K562 (cell line): Measurements from ENCODE around the gene EPX. TPM values are rescaled to one million over a fixed set of nuclear protein-coding genes. Genes with fewer than 3 reads are reported as not detected.

ENCODE experiments used
- ATAC-seq: fragments of 200-7000 bp; cut with Tn5 transposase; 3 replicates; pipeline ENCODE4 v1.9.1; 2020; ENCODE audit warnings: moderate library complexity
- BruUV-seq: library from RNA; stranded (reverse); fragments of 400-500 nt; replicated peaks from 2 replicates; lab custom pipeline; 2021; lab: Mats Ljungman, UMichigan
- CTCF ChIA-PET: fragments of 300-600 bp; formaldehyde crosslinking; extraction: SDS; loops from one replicate; lab custom pipeline; 2021; ENCODE audit warnings: low intra/inter-chr PET ratio; lab: Yijun Ruan, JAX
- POLR2A ChIA-PET: fragments of 300-600, 350-650 bp; sonication (Branson Sonifier 250); formaldehyde crosslinking; extraction: SDS; loops from one replicate; lab custom pipeline; 2021; ENCODE audit warnings: antibody characterized with exemption, inconsistent platforms; lab: Yijun Ruan, JAX
- DNase-seq, 4 experiments: peaks; one replicate each; pipeline versions ENCODE4 v3.0.0 to v3.0.0-alpha.2; 2011 to 2018; ENCODE audit warnings: low spot score in 3 of 4, mixed read lengths in 3 of 4; ENCODE audit errors: extremely low read depth in 1 of 4
- FAIRE-seq: peaks from 2 replicates; lab custom pipeline; 2011; peaks lifted over from hg19 to GRCh38; lab: Jason Lieb, UNC
- H2AFZ ChIP-seq: 2 replicates; pipeline ENCODE4 v1.6.0; 2011; ENCODE audit warnings: low read depth, low read length, control low read depth, inconsistent platforms
- H3K27ac ChIP-seq: fragments of 200-600 bp; 3 replicates; pipeline ENCODE4 v1.8.0; 2011; ENCODE audit warnings: low read depth, mild to moderate bottlenecking, control low read depth, inconsistent platforms, low read length, moderate library complexity, mixed read lengths; ENCODE audit errors: extremely low read depth
- H3K27me3 ChIP-seq, 2 experiments: fragments of 300-600 bp in 1 of 2; 2 replicates in 1 of 2; 3 replicates in 1 of 2; pipeline versions ENCODE4 v1.6.0 to v1.8.0; 2011; ENCODE audit warnings: inconsistent platforms in 2 of 2, low read length in 2 of 2, mild to moderate bottlenecking in 1 of 2, mixed read lengths in 1 of 2, moderate library complexity in 1 of 2; ENCODE audit not compliant: control insufficient read depth in 2 of 2, insufficient read depth in 2 of 2
- H3K36me3 ChIP-seq: fragments of 300-600 bp; 3 replicates; pipeline ENCODE4 v1.8.0; 2011; ENCODE audit warnings: mild to moderate bottlenecking, low read length, inconsistent platforms; ENCODE audit not compliant: control insufficient read depth, insufficient read depth
- H3K4me1 ChIP-seq, 2 experiments: fragments of 200-600 bp in 1 of 2; replicated peaks in 1 of 2; 2 replicates in 1 of 2; 3 replicates in 1 of 2; pipeline versions ENCODE4 v1.5.1 to v1.8.0; 2011; ENCODE audit warnings: inconsistent platforms in 2 of 2, low read length in 2 of 2, mild to moderate bottlenecking in 1 of 2, mixed read lengths in 1 of 2, moderate library complexity in 1 of 2; ENCODE audit not compliant: control insufficient read depth in 2 of 2, insufficient read depth in 2 of 2
- H3K4me2 ChIP-seq: 2 replicates; pipeline ENCODE4 v1.6.1; 2011; ENCODE audit warnings: low read length, control low read depth, inconsistent platforms, mixed read lengths; ENCODE audit not compliant: insufficient read depth
- H3K4me3 ChIP-seq: fragments of 200-600 bp; sonication (generic), shearing (Covaris generic); 2 replicates; pipeline ENCODE4 v1.5.1; 2016; ENCODE audit warnings: control low read depth, inconsistent platforms
- H3K79me2 ChIP-seq: fragments of 200-600 bp; 3 replicates; pipeline ENCODE4 v1.8.0; 2011; ENCODE audit warnings: low read length, inconsistent platforms; ENCODE audit not compliant: control insufficient read depth, insufficient read depth
- H3K9ac ChIP-seq, 2 experiments: 2 replicates each; pipeline versions ENCODE4 v1.6.0 to v1.6.1; 2011; ENCODE audit warnings: low read depth in 2 of 2, low read length in 2 of 2, control low read depth in 1 of 2, inconsistent platforms in 1 of 2, mild to moderate bottlenecking in 1 of 2, mixed read lengths in 1 of 2; ENCODE audit not compliant: insufficient read depth in 1 of 2
- H3K9me1 ChIP-seq: one replicate; pipeline ENCODE4 v1.6.0; 2011; ENCODE audit warnings: inconsistent platforms, mild to moderate bottlenecking, low read length, moderate library complexity; ENCODE audit not compliant: control insufficient read depth, insufficient read depth
- H3K9me3 ChIP-seq: replicated peaks from 2 replicates; pipeline ENCODE4 v1.5.1; 2011; ENCODE audit warnings: low read depth, low read length, inconsistent platforms; ENCODE audit not compliant: control insufficient read depth, insufficient read depth
- H4K20me1 ChIP-seq: replicated peaks from 2 replicates; pipeline ENCODE4 v1.6.1; 2011; ENCODE audit warnings: low read length, inconsistent platforms, mixed read lengths; ENCODE audit not compliant: control insufficient read depth, insufficient read depth
- CEBPB ChIP-seq: fragments of 450-650 bp; IDR thresholded peaks from 2 replicates; pipeline ENCODE4 v1.6.1; 2016; ENCODE audit warnings: missing genetic modification characterization, missing compliant biosample characterization
- HMG20B ChIP-seq: fragments of 250-450 bp; sonication (Bioruptor Pico); IDR thresholded peaks from 2 replicates; pipeline ENCODE4 v1.5.0; 2021; ENCODE audit warnings: mild to moderate bottlenecking
- ILF3 ChIP-seq: fragments of 450-650 bp; IDR thresholded peaks from 2 replicates; pipeline ENCODE4 v1.6.1; 2018; ENCODE audit warnings: antibody characterized with exemption, mild to moderate bottlenecking, moderate library complexity, borderline replicate concordance
- JUND ChIP-seq, 2 experiments: IDR thresholded peaks; 2 replicates in 1 of 2; 3 replicates in 1 of 2; pipeline ENCODE4 v1.6.1; 2011; ENCODE audit warnings: borderline replicate concordance in 2 of 2, low read depth in 2 of 2, low read length in 2 of 2, improper control_type of control experiment in 1 of 2, missing biosample characterization in 1 of 2, missing genetic modification characterization in 1 of 2, missing genetic modification reagents in 1 of 2
- KLF13 ChIP-seq: fragments of 450-650 bp; IDR thresholded peaks from 2 replicates; pipeline ENCODE4 v1.6.1; 2016; ENCODE audit warnings: missing genetic modification characterization, low read depth, mild to moderate bottlenecking, missing compliant biosample characterization, moderate library complexity, borderline replicate concordance
- MCM5 ChIP-seq: fragments of 450-650 bp; IDR thresholded peaks from 2 replicates; pipeline ENCODE4 v1.6.1; 2016; ENCODE audit warnings: low read depth
- NCOA4 ChIP-seq: fragments of 450-650 bp; IDR thresholded peaks from 2 replicates; pipeline ENCODE4 v1.6.1; 2018; ENCODE audit warnings: mild to moderate bottlenecking; ENCODE audit not compliant: partially characterized antibody
- POLR2G ChIP-seq: fragments of 200-400 bp; formaldehyde crosslinking; IDR thresholded peaks from 2 replicates; pipeline ENCODE4 v1.6.1; 2017; ENCODE audit warnings: low read depth, mild to moderate bottlenecking, antibody characterized with exemption, low read length, moderate library complexity
- SMAD3 ChIP-seq: fragments of 450-650 bp; formaldehyde crosslinking; conservative IDR thresholded peaks from 2 replicates; pipeline ENCODE4 v1.4.0; 2020; ENCODE audit warnings: mild to moderate bottlenecking
- SRSF1 ChIP-seq: fragments of 200-400 bp; formaldehyde crosslinking; IDR thresholded peaks from 2 replicates; pipeline ENCODE4 v1.6.1; 2017; ENCODE audit warnings: mild to moderate bottlenecking, low read depth, low read length, moderate library complexity
- TAF9B ChIP-seq: fragments of 450-650 bp; IDR thresholded peaks from 2 replicates; pipeline ENCODE4 v1.6.1; 2018; ENCODE audit warnings: mild to moderate bottlenecking; ENCODE audit not compliant: partially characterized antibody
- XRCC5 ChIP-seq: fragments of 200-400 bp; formaldehyde crosslinking; IDR thresholded peaks from 2 replicates; pipeline ENCODE4 v1.6.1; 2017; ENCODE audit warnings: low read depth, mild to moderate bottlenecking, low read length
- ZNF766 ChIP-seq: fragments of 200-800 bp; sonication (Bioruptor generic); conservative IDR thresholded peaks from 2 replicates; pipeline ENCODE4 v1.6.1; 2016; ENCODE audit warnings: missing genetic modification characterization, missing compliant biosample characterization
- WGBS: fragments of 100-300 bp; shearing (Covaris generic); methylation state at CpG from one replicate; pipeline ENCODE4 v1.1.6; 2016; ENCODE audit warnings: low coverage, mixed read lengths; ENCODE audit not compliant: insufficient coverage; ENCODE audit errors: missing lambda C conversion rate; 5-methylcytosine and 5-hydroxymethylcytosine counted together
- in situ Hi-C: fragments of 300-500 bp; cut with MboI; formaldehyde crosslinking; loops from 4 replicates; pipeline ENCODE4 v1.15.0; 2018; ENCODE audit warnings: inconsistent platforms, mixed read lengths
- intact Hi-C: fragments of 100-400 bp; cut with micrococcal nuclease; formaldehyde crosslinking; loops from 2 replicates; pipeline ENCODE4 v1.14.2; 2022
- polyA plus RNA-seq, 8 experiments: library from polyadenylated mRNA; depleted of rRNA in 4 of 8; stranded (reverse) in 5 of 8; unstranded in 3 of 8; fragments of >200 nt; fragmentation: Nextera tagmentation in 2 of 8; fragmentation: Illumina TruSeq in 1 of 8; extraction: Ambion mirVana in 2 of 8; extraction: Trizol in 1 of 8; gene quantifications; 2 replicates each; pipeline versions ENCODE4 v1.2.1 to v1.2.3, GENCODE V29; 2011 to 2014; ENCODE audit warnings: inconsistent platforms in 1 of 8, missing spikeins in 1 of 8
- total RNA-seq, 7 experiments: library from RNA; depleted of rRNA in 6 of 7; stranded (reverse); fragments of >200 nt in 6 of 7; fragmentation: Illumina TruSeq in 2 of 7; extraction: Trizol in 2 of 7; gene quantifications; 2 replicates each; pipeline versions ENCODE4 v1.2.1 to v1.2.3, GENCODE V29; 2011 to 2021; ENCODE audit warnings: low replicate concordance in 1 of 7
- TF ChIP-seq, protein P1 (sequence below): sonication (generic); formaldehyde crosslinking; IDR thresholded peaks from 2 replicates; pipeline ENCODE4 v1.8.1; 2023; ENCODE audit warnings: mild to moderate bottlenecking, missing genetic modification reagents
- TF ChIP-seq, protein P2 (sequence below): fragments of 450-650 bp; formaldehyde crosslinking; IDR thresholded peaks from 2 replicates; pipeline ENCODE4 v1.4.0; 2020; ENCODE audit warnings: mild to moderate bottlenecking, mixed read lengths
- TF ChIP-seq, protein P3 (sequence below): fragments of 250-450 bp; sonication (Bioruptor Pico); IDR thresholded peaks from 2 replicates; pipeline ENCODE4 v1.5.0; 2020; ENCODE audit warnings: mild to moderate bottlenecking

Gene EPX
- total and polyA plus RNA-seq, 9 of the 15 experiments (the other 6 are each of a cell fraction or from before 2014, with no cell fraction given), result 0.07 to 0.33 (median 0.19) TPM; not detected in 3

- TF ChIP-seq, protein P1, sequence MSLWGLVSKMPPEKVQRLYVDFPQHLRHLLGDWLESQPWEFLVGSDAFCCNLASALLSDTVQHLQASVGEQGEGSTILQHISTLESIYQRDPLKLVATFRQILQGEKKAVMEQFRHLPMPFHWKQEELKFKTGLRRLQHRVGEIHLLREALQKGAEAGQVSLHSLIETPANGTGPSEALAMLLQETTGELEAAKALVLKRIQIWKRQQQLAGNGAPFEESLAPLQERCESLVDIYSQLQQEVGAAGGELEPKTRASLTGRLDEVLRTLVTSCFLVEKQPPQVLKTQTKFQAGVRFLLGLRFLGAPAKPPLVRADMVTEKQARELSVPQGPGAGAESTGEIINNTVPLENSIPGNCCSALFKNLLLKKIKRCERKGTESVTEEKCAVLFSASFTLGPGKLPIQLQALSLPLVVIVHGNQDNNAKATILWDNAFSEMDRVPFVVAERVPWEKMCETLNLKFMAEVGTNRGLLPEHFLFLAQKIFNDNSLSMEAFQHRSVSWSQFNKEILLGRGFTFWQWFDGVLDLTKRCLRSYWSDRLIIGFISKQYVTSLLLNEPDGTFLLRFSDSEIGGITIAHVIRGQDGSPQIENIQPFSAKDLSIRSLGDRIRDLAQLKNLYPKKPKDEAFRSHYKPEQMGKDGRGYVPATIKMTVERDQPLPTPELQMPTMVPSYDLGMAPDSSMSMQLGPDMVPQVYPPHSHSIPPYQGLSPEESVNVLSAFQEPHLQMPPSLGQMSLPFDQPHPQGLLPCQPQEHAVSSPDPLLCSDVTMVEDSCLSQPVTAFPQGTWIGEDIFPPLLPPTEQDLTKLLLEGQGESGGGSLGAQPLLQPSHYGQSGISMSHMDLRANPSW, result no peak
- TF ChIP-seq HMG20B (CRISPR knock-in tag) (no peak), SMAD3 (no peak), KLF13 (tag) (no peak), XRCC5 (no peak), NCOA4 (no peak), CEBPB (tag) (no peak), JUND (IDR thresholded peaks at IDR 0.05; ENCODE audit: borderline replicate concordance, low read depth, low read length) (no peak), JUND (tag; IDR thresholded peaks at IDR 0.05; ENCODE audit: borderline replicate concordance, low read depth, low read length) (no peak)
These were observed 13.4 kb downstream of the EPX start (continued) for GRCh38 chr17:58205936-58206335.

DNA sequence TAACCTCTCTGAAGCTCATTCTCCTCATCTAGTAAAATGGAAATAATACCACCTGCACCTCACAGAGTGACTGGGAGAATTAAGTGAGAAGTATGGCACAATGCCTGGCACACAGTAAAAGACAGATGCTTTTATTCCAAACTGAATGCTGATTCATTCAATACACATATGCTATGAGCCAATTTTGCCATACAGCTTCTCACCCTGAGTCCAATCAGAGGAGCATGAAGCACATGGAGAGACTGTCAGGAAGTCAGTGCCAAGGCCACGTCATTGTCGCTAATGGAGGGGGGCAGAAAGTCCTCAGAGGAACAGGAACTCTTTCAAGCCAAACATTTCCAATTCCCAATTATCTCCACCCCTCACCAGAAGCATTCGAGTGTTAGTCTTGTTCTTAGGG, 14.9 kb downstream of the EPX start:
- Histone ChIP-seq H3K4me2 (no peak overlapping the region), H3K9me1 (no peaks in the 10 kb centered on the region), H3K36me3 (peaks cover 46% of the 10 kb centered on the region; the same call in 2 of the 3 replicates), H3K79me2 (no peaks in the 10 kb centered on the region), H3K27ac (no peak overlapping the region), H3K9ac (no peak overlapping the region), H3K9me3 (no peaks in the 10 kb centered on the region), H3K4me1 (no peaks in the 10 kb centered on the region), H3K4me3 (no peak overlapping the region), H2AFZ (no peak overlapping the region), H3K27me3 (no peaks in the 10 kb centered on the region), H4K20me1 (no peaks in the 10 kb centered on the region)
- ATAC-seq, result no peak
- no TSS peak for BruUV-seq
- 83% methylated on average over 3 of the region's 3 CpGs for WGBS
- intact Hi-C loops, result no loop called here
- no peak for DNase-seq
- FAIRE-seq, result no peak
- in situ Hi-C loops, result no loop called here
- POLR2A ChIA-PET, result no interaction called here
- CTCF ChIA-PET, result no interaction called here
- TF ChIP-seq MCM5 (no peak), SRSF1 (no peak), ZNF766 (no peak), ILF3 (no peak), TAF9B (no peak), POLR2G (no peak)
- TF ChIP-seq, protein P2, sequence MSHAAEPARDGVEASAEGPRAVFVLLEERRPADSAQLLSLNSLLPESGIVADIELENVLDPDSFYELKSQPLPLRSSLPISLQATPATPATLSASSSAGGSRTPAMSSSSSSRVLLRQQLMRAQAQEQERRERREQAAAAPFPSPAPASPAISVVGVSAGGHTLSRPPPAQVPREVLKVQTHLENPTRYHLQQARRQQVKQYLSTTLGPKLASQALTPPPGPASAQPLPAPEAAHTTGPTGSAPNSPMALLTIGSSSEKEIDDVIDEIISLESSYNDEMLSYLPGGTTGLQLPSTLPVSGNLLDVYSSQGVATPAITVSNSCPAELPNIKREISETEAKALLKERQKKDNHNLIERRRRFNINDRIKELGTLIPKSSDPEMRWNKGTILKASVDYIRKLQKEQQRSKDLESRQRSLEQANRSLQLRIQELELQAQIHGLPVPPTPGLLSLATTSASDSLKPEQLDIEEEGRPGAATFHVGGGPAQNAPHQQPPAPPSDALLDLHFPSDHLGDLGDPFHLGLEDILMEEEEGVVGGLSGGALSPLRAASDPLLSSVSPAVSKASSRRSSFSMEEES (CRISPR knock-in tag), result no peak
- TF ChIP-seq, protein P3, sequence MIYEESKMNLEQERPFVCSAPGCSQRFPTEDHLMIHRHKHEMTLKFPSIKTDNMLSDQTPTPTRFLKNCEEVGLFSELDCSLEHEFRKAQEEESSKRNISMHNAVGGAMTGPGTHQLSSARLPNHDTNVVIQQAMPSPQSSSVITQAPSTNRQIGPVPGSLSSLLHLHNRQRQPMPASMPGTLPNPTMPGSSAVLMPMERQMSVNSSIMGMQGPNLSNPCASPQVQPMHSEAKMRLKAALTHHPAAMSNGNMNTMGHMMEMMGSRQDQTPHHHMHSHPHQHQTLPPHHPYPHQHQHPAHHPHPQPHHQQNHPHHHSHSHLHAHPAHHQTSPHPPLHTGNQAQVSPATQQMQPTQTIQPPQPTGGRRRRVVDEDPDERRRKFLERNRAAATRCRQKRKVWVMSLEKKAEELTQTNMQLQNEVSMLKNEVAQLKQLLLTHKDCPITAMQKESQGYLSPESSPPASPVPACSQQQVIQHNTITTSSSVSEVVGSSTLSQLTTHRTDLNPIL (CRISPR knock-in tag), result no peak
